Activated CD4-positive, alpha-beta memory T cell treated with anti-CD3 and anti-CD28 coated beads for 36 hours (primary cell): ENCODE measurements around the gene TTC7B. TPM values are rescaled to one million over a fixed set of nuclear protein-coding genes. Genes with fewer than 3 reads are reported as not detected.

Experiments
- CTCF ChIA-PET: fragments of 350-600 bp; sonication (Branson Sonifier 250); formaldehyde crosslinking; loops from one replicate; lab custom pipeline; 2021; ENCODE audit warnings: antibody characterized with exemption, inconsistent platforms; lab: Charles Lee
- POLR2A ChIA-PET: fragments of 350-600 bp; sonication (Branson Sonifier 250); formaldehyde crosslinking; loops from one replicate; lab custom pipeline; 2021; ENCODE audit warnings: antibody characterized with exemption; lab: Charles Lee
- DNase-seq: peaks from one replicate; pipeline ENCODE4 v3.0.0-alpha.2; 2020
- H3K27ac Mint-ChIP-seq: one replicate; pipeline ENCODE4 v1.8.0; 2021; ENCODE audit warnings: mixed read lengths
- H3K27me3 Mint-ChIP-seq: one replicate; pipeline ENCODE4 v1.8.0; 2021; ENCODE audit warnings: mixed read lengths
- H3K36me3 Mint-ChIP-seq: one replicate; pipeline ENCODE4 v1.8.0; 2021; ENCODE audit warnings: mixed read lengths
- H3K4me1 Mint-ChIP-seq: one replicate; pipeline ENCODE4 v1.8.0; 2021; ENCODE audit warnings: low read depth, mixed read lengths
- H3K4me3 Mint-ChIP-seq: one replicate; pipeline ENCODE4 v1.8.0; 2021; ENCODE audit warnings: mild to moderate bottlenecking, mixed read lengths
- H3K9me3 Mint-ChIP-seq: one replicate; pipeline ENCODE4 v1.8.0; 2021; ENCODE audit warnings: mixed read lengths
- intact Hi-C: fragments of 100-400 bp; cut with micrococcal nuclease; formaldehyde crosslinking; loops from one replicate; pipeline ENCODE4 v1.15.1; 2023
- total RNA-seq, 2 experiments: library from RNA; stranded (reverse); gene quantifications; one replicate each; pipeline ENCODE4 v1.2.3, GENCODE V29; 2021

The TTC7B gene
- total RNA-seq, 2 experiments from 2014 or later: 9.3 to 12.4 TPM

- H3K4me3 Mint-ChIP-seq: no peak overlapping the region
- ChIA-PET CTCF (interaction anchor here (0.6 to 3.8 kb wide), 2 partner anchors 85 to 127 kb away, joined by 3 to 13 read pairs; no protein-coding TSS in a partner anchor), POLR2A (no interaction called here)
- intact Hi-C loops: no loop called here
- H3K27ac Mint-ChIP-seq: no peak overlapping the region
- no peaks in the 10 kb centered on the region for H3K4me1 Mint-ChIP-seq
- no peaks in the 10 kb centered on the region for H3K36me3 Mint-ChIP-seq
- no peaks in the 10 kb centered on the region for H3K27me3 Mint-ChIP-seq
- DNase-seq: no peak
- H3K9me3 Mint-ChIP-seq: no peaks in the 10 kb centered on the region
Observed at GRCh38 chr14:90570461-90570860, 245.8 kb downstream of the TTC7B start.

- H3K4me3 Mint-ChIP-seq: no peak overlapping the region
- ChIA-PET CTCF (interaction anchor here (0.6 to 3.8 kb wide), 2 partner anchors 85 to 127 kb away, joined by 3 to 13 read pairs; no protein-coding TSS in a partner anchor), POLR2A (no interaction called here)
- H3K4me1 Mint-ChIP-seq: no peaks in the 10 kb centered on the region
- H3K9me3 Mint-ChIP-seq: no peaks in the 10 kb centered on the region
- DNase-seq: no peak
- H3K27me3 Mint-ChIP-seq: no peaks in the 10 kb centered on the region
- intact Hi-C loops: no loop called here
- no peak overlapping the region for H3K27ac Mint-ChIP-seq
- H3K36me3 Mint-ChIP-seq: no peaks in the 10 kb centered on the region
Observed at GRCh38 chr14:90569606-90570387, 246.4 kb downstream of the TTC7B start.

GRCh38 chr14:90569201-90569600 is 247.0 kb downstream of the TTC7B start:
- ChIA-PET POLR2A (no interaction called here), CTCF (interaction anchor here (3.8 kb wide), 1 partner anchor 128 kb away, joined by 13 read pairs; no protein-coding TSS in a partner anchor)
- H3K36me3 Mint-ChIP-seq: no peaks in the 10 kb centered on the region
- DNase-seq: no peak
- H3K4me1 Mint-ChIP-seq: no peaks in the 10 kb centered on the region
- no peaks in the 10 kb centered on the region for H3K9me3 Mint-ChIP-seq
- H3K4me3 Mint-ChIP-seq: no peak overlapping the region
- no peak overlapping the region for H3K27ac Mint-ChIP-seq
- intact Hi-C loops: no loop called here
- H3K27me3 Mint-ChIP-seq: no peaks in the 10 kb centered on the region

GRCh38 chr14:90568405-90568804 is 247.8 kb downstream of the TTC7B start:
- no peaks in the 10 kb centered on the region for H3K4me1 Mint-ChIP-seq
- ChIA-PET POLR2A (no interaction called here), CTCF (no interaction called here)
- H3K4me3 Mint-ChIP-seq: no peak overlapping the region
- H3K9me3 Mint-ChIP-seq: no peaks in the 10 kb centered on the region
- H3K27ac Mint-ChIP-seq: no peak overlapping the region
- intact Hi-C loops: no loop called here
- no peaks in the 10 kb centered on the region for H3K36me3 Mint-ChIP-seq
- no peak for DNase-seq
- no peaks in the 10 kb centered on the region for H3K27me3 Mint-ChIP-seq

- Mint-ChIP-seq H3K4me3 (no peak overlapping the region), H3K27ac (no peak overlapping the region), H3K4me1 (no peaks in the 10 kb centered on the region), H3K27me3 (no peaks in the 10 kb centered on the region), H3K9me3 (no peaks in the 10 kb centered on the region), H3K36me3 (no peaks in the 10 kb centered on the region)
- CTCF ChIA-PET: no interaction called here
- DNase-seq: no peak
- intact Hi-C loops: no loop called here
- POLR2A ChIA-PET: no interaction called here
Observed at GRCh38 chr14:90567991-90568390, 248.2 kb downstream of the TTC7B start.

- POLR2A ChIA-PET: no interaction called here
Observed at GRCh38 chr14:90567191-90567590, 249.0 kb downstream of the TTC7B start.

GRCh38 chr14:90566481-90566880 is 249.7 kb downstream of the TTC7B start:
- Mint-ChIP-seq H3K27ac (no peak overlapping the region), H3K27me3 (no peaks in the 10 kb centered on the region), H3K4me3 (no peak overlapping the region), H3K9me3 (no peaks in the 10 kb centered on the region), H3K4me1 (no peaks in the 10 kb centered on the region), H3K36me3 (no peaks in the 10 kb centered on the region)
- DNase-seq: no peak
- ChIA-PET POLR2A (no interaction called here), CTCF (no interaction called here)
- intact Hi-C loops: no loop called here

More at GRCh38 chr14:90567191-90567590, 249.0 kb downstream of the TTC7B start:
- DNase-seq: no peak
- intact Hi-C loops: no loop called here
- CTCF ChIA-PET: no interaction called here
- Mint-ChIP-seq H3K36me3 (no peaks in the 10 kb centered on the region), H3K9me3 (no peaks in the 10 kb centered on the region), H3K4me3 (no peak overlapping the region), H3K4me1 (no peaks in the 10 kb centered on the region), H3K27ac (no peak overlapping the region), H3K27me3 (no peaks in the 10 kb centered on the region)

- H3K27me3 Mint-ChIP-seq: no peaks in the 10 kb centered on the region
- H3K9me3 Mint-ChIP-seq: no peaks in the 10 kb centered on the region
- DNase-seq: no peak
- no peak overlapping the region for H3K27ac Mint-ChIP-seq
- no peak overlapping the region for H3K4me3 Mint-ChIP-seq
- POLR2A ChIA-PET: no interaction called here
- intact Hi-C loops: no loop called here
- H3K4me1 Mint-ChIP-seq: no peaks in the 10 kb centered on the region
- CTCF ChIA-PET: no interaction called here
- no peaks in the 10 kb centered on the region for H3K36me3 Mint-ChIP-seq
Observed at GRCh38 chr14:90564496-90564895, 251.7 kb downstream of the TTC7B start.

- Mint-ChIP-seq H3K4me1 (no peaks in the 10 kb centered on the region), H3K4me3 (no peak overlapping the region), H3K27ac (no peak overlapping the region), H3K27me3 (no peaks in the 10 kb centered on the region), H3K36me3 (no peaks in the 10 kb centered on the region), H3K9me3 (no peaks in the 10 kb centered on the region)
- ChIA-PET POLR2A (no interaction called here), CTCF (no interaction called here)
- DNase-seq: no peak
- intact Hi-C loops: no loop called here
Observed at GRCh38 chr14:90562652-90563051, 253.6 kb downstream of the TTC7B start.

GRCh38 chr14:90561920-90562319 is 254.3 kb downstream of the TTC7B start:
- Mint-ChIP-seq H3K36me3 (no peaks in the 10 kb centered on the region), H3K27me3 (no peaks in the 10 kb centered on the region), H3K9me3 (no peaks in the 10 kb centered on the region), H3K4me1 (no peaks in the 10 kb centered on the region), H3K27ac (no peak overlapping the region), H3K4me3 (no peak overlapping the region)
- CTCF ChIA-PET: no interaction called here
- no peak for DNase-seq
- POLR2A ChIA-PET: no interaction called here
- intact Hi-C loops: no loop called here

GRCh38 chr14:90560991-90561390 is 255.2 kb downstream of the TTC7B start:
- H3K4me1 Mint-ChIP-seq: no peaks in the 10 kb centered on the region
- ChIA-PET CTCF (no interaction called here), POLR2A (no interaction called here)
- no peak overlapping the region for H3K27ac Mint-ChIP-seq
- no peaks in the 10 kb centered on the region for H3K27me3 Mint-ChIP-seq
- DNase-seq: no peak
- H3K9me3 Mint-ChIP-seq: no peaks in the 10 kb centered on the region
- intact Hi-C loops: no loop called here
- H3K4me3 Mint-ChIP-seq: no peak overlapping the region
- H3K36me3 Mint-ChIP-seq: no peaks in the 10 kb centered on the region

- DNase-seq: no peak
- Mint-ChIP-seq H3K27me3 (no peaks in the 10 kb centered on the region), H3K9me3 (no peaks in the 10 kb centered on the region), H3K4me3 (no peak overlapping the region), H3K4me1 (no peaks in the 10 kb centered on the region), H3K27ac (no peak overlapping the region), H3K36me3 (no peaks in the 10 kb centered on the region)
- ChIA-PET CTCF (no interaction called here), POLR2A (no interaction called here)
- intact Hi-C loops: no loop called here
Observed at GRCh38 chr14:90560558-90560957, 255.7 kb downstream of the TTC7B start.
